RWPE2 (cell line): Measurements from ENCODE around the gene DIP2C.
"Not testable (repeated sequence)": the region's sequence is repeated elsewhere in the genome, so short reads cannot be mapped to it uniquely, and the experiment has no call there.

Experiments
- ATAC-seq: fragments of 200-7000 bp; cut with Tn5 transposase; 3 replicates; pipeline ENCODE4 v1.9.1; 2021; ENCODE audit warnings: low read depth
- DNase-seq: peaks from one replicate; pipeline ENCODE4 v3.0.0-alpha.2; 2020; ENCODE audit warnings: low spot score
- H3K27ac ChIP-seq: fragments of 450-650 bp; 2 replicates; pipeline ENCODE4 v1.5.1; 2017; ENCODE audit warnings: mild to moderate bottlenecking; ENCODE audit not compliant: poor library complexity, severe bottlenecking
- H3K27me3 ChIP-seq: fragments of 250-450 bp; sonication (Bioruptor Pico); 2 replicates; pipeline ENCODE4 v1.5.1; 2021; ENCODE audit warnings: mild to moderate bottlenecking, moderate library complexity; ENCODE audit not compliant: insufficient read depth, poor library complexity, severe bottlenecking
- H3K36me3 ChIP-seq: fragments of 250-450 bp; sonication (Bioruptor Pico); 2 replicates; pipeline ENCODE4 v1.5.1; 2020; ENCODE audit warnings: low read depth, mild to moderate bottlenecking, moderate library complexity
- H3K4me1 ChIP-seq: fragments of 250-450 bp; sonication (Bioruptor Pico); 2 replicates; pipeline ENCODE4 v1.5.1; 2021; ENCODE audit warnings: mild to moderate bottlenecking, moderate library complexity; ENCODE audit not compliant: insufficient read depth, poor library complexity, severe bottlenecking
- H3K4me3 ChIP-seq: fragments of 250-450 bp; sonication (Bioruptor Pico); 2 replicates; pipeline ENCODE4 v1.5.1; 2021; ENCODE audit warnings: mild to moderate bottlenecking, moderate library complexity; ENCODE audit not compliant: severe bottlenecking
- H3K9me3 ChIP-seq: fragments of 250-450 bp; sonication (Bioruptor Pico); 2 replicates; pipeline ENCODE4 v1.5.1; 2021; ENCODE audit warnings: mild to moderate bottlenecking, moderate library complexity; ENCODE audit not compliant: severe bottlenecking
- TF ChIP-seq, protein P1 (sequence below): fragments of 450-650 bp; IDR thresholded peaks from one replicate; pipeline ENCODE4 v1.5.1; 2017; ENCODE audit warnings: mild to moderate bottlenecking, moderate library complexity; ENCODE audit not compliant: poor library complexity, severe bottlenecking

Gene DIP2C

DNA sequence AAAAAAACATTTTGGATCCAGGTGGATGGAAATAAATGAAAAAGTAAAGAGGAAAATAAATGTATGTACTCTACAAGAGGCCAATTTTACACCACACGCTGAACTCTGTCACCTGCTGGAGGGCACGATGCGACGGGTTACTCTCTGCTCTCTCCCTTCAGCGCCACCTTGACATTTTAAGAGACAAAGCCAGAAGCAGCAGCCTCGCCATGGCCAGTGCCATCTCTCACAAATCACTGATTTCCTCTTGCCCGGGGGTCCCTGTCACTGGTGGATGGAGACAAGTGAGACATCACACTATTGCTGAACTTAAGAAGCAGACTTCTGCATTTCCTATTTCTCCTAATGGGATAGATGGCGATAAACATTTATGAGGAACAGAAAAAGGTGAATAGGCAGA is 364.2 kb downstream of the DIP2C start:
- Histone ChIP-seq H3K27ac (peak overlapping the region; percentile 56), H3K27me3 (no peaks in the 10 kb centered on the region), H3K4me1 (peaks cover 30% of the 10 kb centered on the region), H3K4me3 (no peak overlapping the region), H3K9me3 (peaks cover 3% of the 10 kb centered on the region), H3K36me3 (peaks cover 5% of the 10 kb centered on the region)
- DNase-seq (no peak), ATAC-seq (no peak)
- TF ChIP-seq, protein P1, sequence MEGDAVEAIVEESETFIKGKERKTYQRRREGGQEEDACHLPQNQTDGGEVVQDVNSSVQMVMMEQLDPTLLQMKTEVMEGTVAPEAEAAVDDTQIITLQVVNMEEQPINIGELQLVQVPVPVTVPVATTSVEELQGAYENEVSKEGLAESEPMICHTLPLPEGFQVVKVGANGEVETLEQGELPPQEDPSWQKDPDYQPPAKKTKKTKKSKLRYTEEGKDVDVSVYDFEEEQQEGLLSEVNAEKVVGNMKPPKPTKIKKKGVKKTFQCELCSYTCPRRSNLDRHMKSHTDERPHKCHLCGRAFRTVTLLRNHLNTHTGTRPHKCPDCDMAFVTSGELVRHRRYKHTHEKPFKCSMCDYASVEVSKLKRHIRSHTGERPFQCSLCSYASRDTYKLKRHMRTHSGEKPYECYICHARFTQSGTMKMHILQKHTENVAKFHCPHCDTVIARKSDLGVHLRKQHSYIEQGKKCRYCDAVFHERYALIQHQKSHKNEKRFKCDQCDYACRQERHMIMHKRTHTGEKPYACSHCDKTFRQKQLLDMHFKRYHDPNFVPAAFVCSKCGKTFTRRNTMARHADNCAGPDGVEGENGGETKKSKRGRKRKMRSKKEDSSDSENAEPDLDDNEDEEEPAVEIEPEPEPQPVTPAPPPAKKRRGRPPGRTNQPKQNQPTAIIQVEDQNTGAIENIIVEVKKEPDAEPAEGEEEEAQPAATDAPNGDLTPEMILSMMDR = no peak

DNA sequence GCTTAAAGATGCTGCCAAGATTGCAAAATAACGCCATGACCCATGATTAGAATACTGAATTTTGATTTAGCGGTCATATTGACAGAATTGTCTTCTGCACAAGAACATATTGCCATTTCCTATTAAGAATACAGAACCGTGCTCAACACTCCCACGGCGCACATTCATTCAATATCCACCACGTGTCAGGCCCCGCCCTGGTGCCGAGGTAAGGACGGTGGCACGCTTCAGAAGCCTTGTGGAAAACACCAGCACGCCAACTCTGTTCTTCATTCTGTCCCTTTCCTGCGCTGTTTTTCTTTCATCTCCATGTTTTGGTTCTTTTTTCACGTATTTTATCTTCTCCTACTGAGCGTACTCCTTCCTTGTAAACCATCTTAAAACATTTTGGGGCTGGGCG is 364.9 kb downstream of the DIP2C start:
- no peaks in the 10 kb centered on the region for H3K27me3 ChIP-seq
- no peak for DNase-seq
- H3K4me1 ChIP-seq = peaks cover 25% of the 10 kb centered on the region
- H3K27ac ChIP-seq = peak overlapping the region; percentile 56
- no peak overlapping the region for H3K4me3 ChIP-seq
- ATAC-seq = no peak
- H3K36me3 ChIP-seq = peaks cover 5% of the 10 kb centered on the region
- peaks cover 3% of the 10 kb centered on the region for H3K9me3 ChIP-seq
- TF ChIP-seq, protein P1 = no peak

DNA sequence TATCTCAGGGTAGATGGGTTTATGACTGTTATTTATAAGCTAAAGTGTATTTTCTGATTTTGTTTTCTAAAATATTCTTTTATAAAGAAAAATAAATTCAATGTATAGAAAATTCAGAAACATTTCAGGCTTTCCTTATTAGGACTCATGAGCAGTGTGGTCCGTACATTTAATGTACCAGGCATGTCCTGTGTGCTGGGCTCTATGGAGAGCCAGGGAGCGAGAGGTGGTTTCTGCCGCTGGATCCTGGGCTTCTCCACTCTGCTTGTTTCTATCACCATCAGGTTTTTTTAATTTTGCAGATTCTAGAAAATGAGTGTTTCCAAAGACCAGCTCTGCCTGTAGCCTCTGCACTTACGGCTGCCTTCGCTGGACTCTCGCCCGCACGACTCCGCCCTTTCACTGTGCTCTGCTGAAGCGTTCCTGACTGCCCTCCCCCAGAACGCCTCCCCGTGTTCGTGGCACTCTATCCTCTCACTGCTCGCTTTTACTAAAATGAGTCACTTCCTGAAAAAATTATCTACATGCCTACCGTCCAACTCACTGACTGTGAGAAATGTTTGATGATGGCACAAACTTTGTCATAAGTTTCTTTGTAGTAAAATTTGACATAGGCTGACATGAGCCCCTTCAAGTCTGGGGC is 365.7 kb downstream of the DIP2C start:
- DNase-seq = peak; percentile 91

DNA sequence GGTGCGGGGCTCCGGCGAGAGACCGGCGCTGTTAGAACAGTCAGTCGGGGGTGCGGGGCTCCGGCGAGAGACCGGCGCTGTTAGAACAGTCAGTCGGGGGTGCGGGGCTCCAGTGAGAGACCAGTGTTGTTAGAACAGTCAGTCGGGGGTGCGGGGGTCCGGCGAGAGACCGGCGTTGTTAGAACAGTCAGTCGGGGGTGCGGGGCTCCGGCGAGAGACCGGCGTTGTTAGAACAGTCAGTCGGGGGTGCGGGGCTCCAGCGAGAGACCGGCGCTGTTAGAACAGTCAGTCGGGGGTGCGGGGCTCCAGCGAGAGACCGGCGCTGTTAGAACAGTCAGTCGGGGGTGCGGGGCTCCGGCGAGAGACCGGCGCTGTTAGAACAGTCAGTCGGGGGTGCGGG is 366.4 kb downstream of the DIP2C start:
- peaks cover 12% of the 10 kb centered on the region for H3K4me1 ChIP-seq
- not testable (repeated sequence) for DNase-seq, H3K27ac ChIP-seq, H3K4me3 ChIP-seq, H3K9me3 ChIP-seq, H3K27me3 ChIP-seq, H3K36me3 ChIP-seq, ATAC-seq

More for the DNA sequence above, 365.7 kb downstream of the DIP2C start:
- TF ChIP-seq, protein P1 = no peak
- Histone ChIP-seq H3K27me3 (no peaks in the 10 kb centered on the region), H3K4me3 (no peak overlapping the region), H3K4me1 (peaks cover 18% of the 10 kb centered on the region), H3K27ac (peak overlapping the region; percentile 56), H3K36me3 (peaks cover 5% of the 10 kb centered on the region), H3K9me3 (peaks cover 3% of the 10 kb centered on the region)
- ATAC-seq = peak; percentile 100

DNA sequence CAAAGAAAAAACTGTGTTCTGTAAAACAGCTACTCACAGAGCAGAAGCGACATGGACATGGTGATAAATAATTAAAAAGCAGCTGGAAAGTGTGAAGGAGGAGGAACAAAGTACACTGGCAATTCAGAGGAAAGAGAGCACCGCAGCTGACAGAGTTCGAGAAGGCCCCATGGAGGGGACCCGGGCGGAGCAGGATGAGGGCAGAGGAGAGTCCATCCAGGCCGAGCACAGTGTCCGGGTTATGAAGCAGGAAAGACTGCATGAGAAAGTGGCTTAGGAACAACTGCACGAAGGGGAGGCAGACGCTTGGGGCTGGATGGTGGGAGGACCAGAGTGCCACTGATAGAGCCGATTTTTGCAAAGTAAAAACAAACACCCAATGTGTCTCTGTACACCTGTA is 368.7 kb downstream of the DIP2C start:
- H3K9me3 ChIP-seq = peaks cover 3% of the 10 kb centered on the region
- TF ChIP-seq, protein P1 = no peak
- no peaks in the 10 kb centered on the region for H3K27me3 ChIP-seq
- no peak overlapping the region for H3K27ac ChIP-seq
- H3K36me3 ChIP-seq = no peaks in the 10 kb centered on the region
- ATAC-seq (no peak), DNase-seq (no peak)
- no peak overlapping the region for H3K4me3 ChIP-seq
- peaks cover 12% of the 10 kb centered on the region for H3K4me1 ChIP-seq
